Measurements from ENCODE around the gene GPHN. TPM values are rescaled to one million over a fixed set of nuclear protein-coding genes. Genes with fewer than 3 reads are reported as not detected.
A peak's percentile ranks its signal among the peaks of the same experiment; 100 is the strongest.
"Not testable (repeated sequence)": the region's sequence is repeated elsewhere in the genome, so short reads cannot be mapped to it uniquely, and the experiment has no call there.

The GPHN gene
- total RNA-seq, 1 donor from 2014 or later = 28.5 TPM

DNA sequence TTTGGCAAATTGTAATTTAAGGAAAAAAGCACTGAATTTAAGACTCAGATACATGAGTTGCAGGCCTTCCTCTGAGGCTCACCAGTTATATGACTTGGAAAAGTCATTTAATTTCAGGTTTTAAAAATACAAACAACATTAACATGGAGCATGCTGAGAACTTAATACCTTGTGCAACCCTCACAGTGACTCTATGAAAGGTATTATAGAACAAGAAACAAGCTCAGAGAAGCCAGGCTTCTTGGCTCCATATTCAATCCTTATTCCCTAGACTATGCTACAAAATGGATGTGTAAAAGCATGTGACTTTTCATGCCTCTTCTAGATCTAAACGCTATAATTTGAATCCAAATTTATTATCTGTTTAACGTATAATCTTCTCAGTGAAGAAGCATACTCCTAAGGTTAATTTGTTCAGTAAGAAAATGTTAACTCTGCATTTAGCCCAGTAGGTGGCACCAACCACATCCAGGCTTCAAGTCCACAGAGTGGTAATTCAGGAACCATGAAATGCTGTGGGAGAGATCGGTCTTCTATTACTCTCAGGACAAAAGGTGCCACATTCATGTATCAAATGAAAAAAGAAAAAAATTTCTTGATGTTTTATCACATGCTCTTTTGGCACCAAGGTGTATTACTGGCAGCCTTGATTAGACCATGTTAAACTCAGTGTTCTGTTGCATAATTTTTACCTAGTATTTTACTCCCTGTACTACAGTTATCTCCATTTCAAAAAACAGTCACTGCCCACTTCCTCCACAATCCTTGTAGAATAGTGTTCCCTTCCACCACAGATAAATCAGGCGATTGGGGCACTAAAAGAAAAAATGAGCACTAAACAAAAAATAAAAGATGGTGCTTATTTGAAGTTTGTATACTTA lies 12.5 kb upstream of the GPHN start:
- no peak overlapping the region for H3K27ac ChIP-seq
- H3K27me3 ChIP-seq = no peaks in the 10 kb centered on the region
- TF ChIP-seq, protein P1, sequence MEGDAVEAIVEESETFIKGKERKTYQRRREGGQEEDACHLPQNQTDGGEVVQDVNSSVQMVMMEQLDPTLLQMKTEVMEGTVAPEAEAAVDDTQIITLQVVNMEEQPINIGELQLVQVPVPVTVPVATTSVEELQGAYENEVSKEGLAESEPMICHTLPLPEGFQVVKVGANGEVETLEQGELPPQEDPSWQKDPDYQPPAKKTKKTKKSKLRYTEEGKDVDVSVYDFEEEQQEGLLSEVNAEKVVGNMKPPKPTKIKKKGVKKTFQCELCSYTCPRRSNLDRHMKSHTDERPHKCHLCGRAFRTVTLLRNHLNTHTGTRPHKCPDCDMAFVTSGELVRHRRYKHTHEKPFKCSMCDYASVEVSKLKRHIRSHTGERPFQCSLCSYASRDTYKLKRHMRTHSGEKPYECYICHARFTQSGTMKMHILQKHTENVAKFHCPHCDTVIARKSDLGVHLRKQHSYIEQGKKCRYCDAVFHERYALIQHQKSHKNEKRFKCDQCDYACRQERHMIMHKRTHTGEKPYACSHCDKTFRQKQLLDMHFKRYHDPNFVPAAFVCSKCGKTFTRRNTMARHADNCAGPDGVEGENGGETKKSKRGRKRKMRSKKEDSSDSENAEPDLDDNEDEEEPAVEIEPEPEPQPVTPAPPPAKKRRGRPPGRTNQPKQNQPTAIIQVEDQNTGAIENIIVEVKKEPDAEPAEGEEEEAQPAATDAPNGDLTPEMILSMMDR (IDR thresholded peaks at IDR 0.05) = peak; percentile 76
- H3K36me3 ChIP-seq = no peaks in the 10 kb centered on the region
- ATAC-seq (peak; percentile 96), DNase-seq (no peak)
- no peaks in the 10 kb centered on the region for H3K4me1 ChIP-seq
- H3K4me3 ChIP-seq = peak overlapping the region; percentile 2
- H3K9me3 ChIP-seq = no peaks in the 10 kb centered on the region
- intact Hi-C loops (cut with DNase I) = no loop called here

DNA sequence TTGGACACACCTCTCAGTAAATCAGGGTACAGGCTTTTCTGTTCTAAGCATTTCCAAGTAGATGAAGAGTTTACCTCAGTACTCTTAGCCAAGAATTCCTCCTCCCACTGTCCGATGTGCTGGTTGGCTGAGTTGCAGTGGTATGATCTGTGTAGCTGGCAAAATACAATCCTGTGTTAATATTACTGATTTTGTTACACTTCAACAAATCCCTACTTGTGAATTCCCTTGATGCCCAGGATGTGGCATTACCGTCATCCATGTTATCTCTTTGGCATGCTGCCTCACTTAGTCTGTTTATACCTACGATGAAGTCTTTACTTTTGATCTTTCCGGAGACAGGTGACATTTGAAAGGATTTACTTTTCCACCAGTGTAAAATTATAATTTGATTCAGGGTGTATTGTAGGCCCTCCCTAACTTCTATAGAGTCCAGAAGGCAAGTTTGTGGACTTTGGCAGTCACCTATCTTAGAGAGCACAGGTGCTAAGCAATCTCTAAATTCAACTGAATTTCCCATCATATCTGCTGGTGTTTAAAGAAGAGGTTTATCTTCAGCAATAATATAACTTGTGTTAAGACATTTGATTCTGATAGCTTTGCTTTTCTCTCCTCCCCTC lies 11.6 kb upstream of the GPHN start:
- peak overlapping the region; percentile 2 for H3K4me3 ChIP-seq

DNA sequence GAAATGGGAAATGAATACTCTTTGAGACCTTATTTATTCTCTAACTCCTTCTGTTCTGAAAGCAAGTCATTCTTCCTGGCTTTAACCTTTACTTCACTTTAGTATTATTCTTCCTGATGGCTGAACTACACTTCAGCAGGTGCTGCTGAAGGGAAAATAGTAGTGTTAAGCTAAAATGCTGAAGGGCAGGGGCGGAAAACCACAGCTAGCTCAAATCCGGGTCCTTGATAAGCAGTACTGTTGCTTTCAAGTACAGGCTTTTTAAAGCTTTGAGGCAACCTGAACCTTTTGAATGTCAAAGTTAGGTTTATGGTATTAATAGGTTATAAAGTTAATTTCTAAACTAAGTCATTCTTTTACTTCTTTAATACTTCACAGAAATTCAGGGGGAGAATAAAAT lies 11.0 kb upstream of the GPHN start:
- no peaks in the 10 kb centered on the region for H3K9me3 ChIP-seq
- H3K36me3 ChIP-seq = no peaks in the 10 kb centered on the region
- no peaks in the 10 kb centered on the region for H3K27me3 ChIP-seq
- no peaks in the 10 kb centered on the region for H3K4me1 ChIP-seq
- no peak overlapping the region for H3K27ac ChIP-seq
- intact Hi-C loops (cut with DNase I) = no loop called here
- DNase-seq = no peak
- TF ChIP-seq, protein P1 (IDR thresholded peaks at IDR 0.05) = no peak
- H3K4me3 ChIP-seq = no peak overlapping the region
- ATAC-seq = no peak

More for the DNA sequence above, 11.6 kb upstream of the GPHN start:
- Histone ChIP-seq H3K27me3 (no peaks in the 10 kb centered on the region), H3K36me3 (no peaks in the 10 kb centered on the region), H3K4me1 (no peaks in the 10 kb centered on the region), H3K9me3 (no peaks in the 10 kb centered on the region), H3K27ac (no peak overlapping the region)
- TF ChIP-seq, protein P1 (IDR thresholded peaks at IDR 0.05) = no peak
- intact Hi-C loops (cut with DNase I) = no loop called here
- DNase-seq = no peak
- ATAC-seq = peak; percentile 71

DNA sequence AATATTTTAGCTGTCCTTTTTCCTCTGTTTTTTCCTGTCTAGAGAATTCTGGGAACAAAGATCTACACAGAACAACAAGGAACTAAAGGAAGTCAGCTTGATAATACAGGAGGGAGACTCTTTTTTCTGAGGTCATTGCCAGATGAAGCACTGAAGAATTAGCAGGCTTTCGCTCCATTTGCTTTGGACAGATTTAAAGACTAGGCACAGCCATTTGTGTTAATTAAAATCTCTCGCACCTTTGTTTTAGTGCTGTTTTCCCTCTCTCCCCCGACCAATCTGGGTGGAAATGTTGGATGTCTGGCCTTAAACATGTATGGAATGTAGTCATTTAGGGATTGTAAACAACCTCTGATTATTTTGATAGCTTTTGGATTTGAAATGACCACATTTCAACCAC lies 9.6 kb upstream of the GPHN start:
- H3K9me3 ChIP-seq = no peaks in the 10 kb centered on the region
- no peak for DNase-seq
- no peaks in the 10 kb centered on the region for H3K4me1 ChIP-seq
- no peak overlapping the region for H3K4me3 ChIP-seq
- no peaks in the 10 kb centered on the region for H3K36me3 ChIP-seq
- no peak for ATAC-seq
- TF ChIP-seq, protein P1 (IDR thresholded peaks at IDR 0.05) = no peak
- intact Hi-C loops (cut with DNase I) = no loop called here
- no peaks in the 10 kb centered on the region for H3K27me3 ChIP-seq
- no peak overlapping the region for H3K27ac ChIP-seq

DNA sequence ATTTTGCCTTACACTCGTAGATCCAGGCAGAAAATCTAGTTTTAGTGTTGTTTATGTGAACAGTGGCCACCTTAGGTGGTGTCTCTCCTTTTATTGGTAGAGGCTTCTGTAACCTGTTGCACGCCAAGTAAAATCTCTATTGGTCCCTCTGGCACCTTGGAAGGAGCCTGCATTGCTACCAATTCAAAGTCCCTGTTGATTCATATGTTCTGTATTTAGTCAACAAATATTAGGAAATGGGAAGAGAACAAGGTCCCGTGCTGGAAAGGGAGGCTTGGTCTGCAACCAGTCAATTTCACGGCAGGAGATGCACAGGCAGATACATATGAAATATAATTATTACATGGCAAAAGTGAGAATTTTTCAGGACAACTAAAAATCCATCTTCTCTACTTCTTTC lies 6.4 kb upstream of the GPHN start:
- ATAC-seq = no peak
- no peaks in the 10 kb centered on the region for H3K9me3 ChIP-seq
- H3K27me3 ChIP-seq = no peaks in the 10 kb centered on the region
- TF ChIP-seq, protein P1 (IDR thresholded peaks at IDR 0.05) = no peak
- no peaks in the 10 kb centered on the region for H3K36me3 ChIP-seq
- H3K4me3 ChIP-seq = no peak overlapping the region
- no peak overlapping the region for H3K27ac ChIP-seq
- no peaks in the 10 kb centered on the region for H3K4me1 ChIP-seq
- intact Hi-C loops (cut with DNase I) = no loop called here
- DNase-seq = no peak

DNA sequence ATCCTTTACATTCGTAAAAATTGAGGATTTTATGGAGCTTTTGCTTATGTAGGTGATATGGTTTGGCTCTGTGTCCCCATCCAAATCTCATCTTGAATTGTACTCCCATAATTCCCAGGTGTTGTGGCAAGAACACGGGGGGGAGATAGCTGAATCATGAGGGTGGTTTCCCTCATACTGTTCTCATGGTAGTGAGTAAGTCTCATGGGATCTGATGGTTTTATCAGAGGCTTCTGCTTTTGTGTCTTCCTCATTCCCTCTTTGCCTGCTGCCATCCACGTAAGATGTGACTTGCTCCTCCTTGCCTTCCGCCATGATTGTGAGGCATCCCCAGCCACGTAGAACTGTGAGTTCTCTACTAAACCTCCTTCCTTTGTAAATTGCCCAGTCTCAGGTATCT lies 5.1 kb upstream of the GPHN start:
- ATAC-seq; H3K4me3 ChIP-seq; H3K36me3 ChIP-seq; H3K27me3 ChIP-seq; DNase-seq; intact Hi-C loops (cut with DNase I); H3K4me1 ChIP-seq; H3K27ac ChIP-seq; H3K9me3 ChIP-seq: not testable (repeated sequence)
